ENCODE data around the gene HDAC4. TPM values are rescaled to one million over a fixed set of nuclear protein-coding genes. Genes with fewer than 3 reads are reported as not detected.

Gene HDAC4
- total and polyA plus RNA-seq, 2 experiments from 2014 or later: 8.1 to 41.8 TPM

DNA sequence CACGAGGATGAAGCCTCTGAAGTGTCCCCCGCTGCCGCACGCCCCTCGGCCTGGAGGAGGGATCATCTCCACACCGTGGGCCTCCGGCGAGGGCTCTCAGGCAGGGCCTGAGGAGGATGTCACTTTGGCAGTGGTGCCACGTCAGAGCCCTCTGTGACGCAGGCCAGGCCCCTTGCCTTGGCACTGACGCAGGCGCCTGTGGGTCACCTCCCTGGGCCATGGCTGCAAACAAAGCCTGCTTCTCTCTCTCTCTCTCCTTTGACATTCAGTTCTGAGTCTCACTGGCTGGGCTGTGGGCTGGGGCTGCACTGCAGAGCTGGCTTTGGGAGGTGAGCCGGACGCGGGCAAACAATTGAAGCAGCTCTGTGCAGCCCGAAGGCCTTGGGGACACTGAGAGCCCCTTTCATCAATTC is 279.2 kb downstream of the HDAC4 start (continued):
- TF ChIP-seq, protein P1, sequence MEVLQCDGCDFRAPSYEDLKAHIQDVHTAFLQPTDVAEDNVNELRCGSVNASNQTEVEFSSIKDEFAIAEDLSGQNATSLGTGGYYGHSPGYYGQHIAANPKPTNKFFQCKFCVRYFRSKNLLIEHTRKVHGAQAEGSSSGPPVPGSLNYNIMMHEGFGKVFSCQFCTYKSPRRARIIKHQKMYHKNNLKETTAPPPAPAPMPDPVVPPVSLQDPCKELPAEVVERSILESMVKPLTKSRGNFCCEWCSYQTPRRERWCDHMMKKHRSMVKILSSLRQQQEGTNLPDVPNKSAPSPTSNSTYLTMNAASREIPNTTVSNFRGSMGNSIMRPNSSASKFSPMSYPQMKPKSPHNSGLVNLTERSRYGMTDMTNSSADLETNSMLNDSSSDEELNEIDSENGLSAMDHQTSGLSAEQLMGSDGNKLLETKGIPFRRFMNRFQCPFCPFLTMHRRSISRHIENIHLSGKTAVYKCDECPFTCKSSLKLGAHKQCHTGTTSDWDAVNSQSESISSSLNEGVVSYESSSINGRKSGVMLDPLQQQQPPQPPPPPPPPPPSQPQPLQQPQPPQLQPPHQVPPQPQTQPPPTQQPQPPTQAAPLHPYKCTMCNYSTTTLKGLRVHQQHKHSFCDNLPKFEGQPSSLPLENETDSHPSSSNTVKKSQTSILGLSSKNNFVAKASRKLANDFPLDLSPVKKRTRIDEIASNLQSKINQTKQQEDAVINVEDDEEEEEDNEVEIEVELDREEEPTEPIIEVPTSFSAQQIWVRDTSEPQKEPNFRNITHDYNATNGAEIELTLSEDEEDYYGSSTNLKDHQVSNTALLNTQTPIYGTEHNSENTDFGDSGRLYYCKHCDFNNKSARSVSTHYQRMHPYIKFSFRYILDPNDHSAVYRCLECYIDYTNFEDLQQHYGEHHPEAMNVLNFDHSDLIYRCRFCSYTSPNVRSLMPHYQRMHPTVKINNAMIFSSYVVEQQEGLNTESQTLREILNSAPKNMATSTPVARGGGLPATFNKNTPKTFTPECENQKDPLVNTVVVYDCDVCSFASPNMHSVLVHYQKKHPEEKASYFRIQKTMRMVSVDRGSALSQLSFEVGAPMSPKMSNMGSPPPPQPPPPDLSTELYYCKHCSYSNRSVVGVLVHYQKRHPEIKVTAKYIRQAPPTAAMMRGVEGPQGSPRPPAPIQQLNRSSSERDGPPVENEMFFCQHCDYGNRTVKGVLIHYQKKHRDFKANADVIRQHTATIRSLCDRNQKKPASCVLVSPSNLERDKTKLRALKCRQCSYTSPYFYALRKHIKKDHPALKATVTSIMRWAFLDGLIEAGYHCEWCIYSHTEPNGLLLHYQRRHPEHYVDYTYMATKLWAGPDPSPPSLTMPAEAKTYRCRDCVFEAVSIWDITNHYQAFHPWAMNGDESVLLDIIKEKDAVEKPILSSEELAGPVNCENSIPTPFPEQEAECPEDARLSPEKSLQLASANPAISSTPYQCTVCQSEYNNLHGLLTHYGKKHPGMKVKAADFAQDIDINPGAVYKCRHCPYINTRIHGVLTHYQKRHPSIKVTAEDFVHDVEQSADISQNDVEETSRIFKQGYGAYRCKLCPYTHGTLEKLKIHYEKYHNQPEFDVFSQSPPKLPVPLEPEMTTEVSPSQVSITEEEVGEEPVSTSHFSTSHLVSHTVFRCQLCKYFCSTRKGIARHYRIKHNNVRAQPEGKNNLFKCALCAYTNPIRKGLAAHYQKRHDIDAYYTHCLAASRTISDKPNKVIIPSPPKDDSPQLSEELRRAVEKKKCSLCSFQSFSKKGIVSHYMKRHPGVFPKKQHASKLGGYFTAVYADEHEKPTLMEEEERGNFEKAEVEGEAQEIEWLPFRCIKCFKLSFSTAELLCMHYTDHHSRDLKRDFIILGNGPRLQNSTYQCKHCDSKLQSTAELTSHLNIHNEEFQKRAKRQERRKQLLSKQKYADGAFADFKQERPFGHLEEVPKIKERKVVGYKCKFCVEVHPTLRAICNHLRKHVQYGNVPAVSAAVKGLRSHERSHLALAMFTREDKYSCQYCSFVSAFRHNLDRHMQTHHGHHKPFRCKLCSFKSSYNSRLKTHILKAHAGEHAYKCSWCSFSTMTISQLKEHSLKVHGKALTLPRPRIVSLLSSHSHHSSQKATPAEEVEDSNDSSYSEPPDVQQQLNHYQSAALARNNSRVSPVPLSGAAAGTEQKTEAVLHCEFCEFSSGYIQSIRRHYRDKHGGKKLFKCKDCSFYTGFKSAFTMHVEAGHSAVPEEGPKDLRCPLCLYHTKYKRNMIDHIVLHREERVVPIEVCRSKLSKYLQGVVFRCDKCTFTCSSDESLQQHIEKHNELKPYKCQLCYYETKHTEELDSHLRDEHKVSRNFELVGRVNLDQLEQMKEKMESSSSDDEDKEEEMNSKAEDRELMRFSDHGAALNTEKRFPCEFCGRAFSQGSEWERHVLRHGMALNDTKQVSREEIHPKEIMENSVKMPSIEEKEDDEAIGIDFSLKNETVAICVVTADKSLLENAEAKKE (CRISPR knock-in tag; IDR thresholded peaks at IDR 0.05): no peak
- no peak for TF ChIP-seq ZNF331 (CRISPR knock-in tag; IDR thresholded peaks at IDR 0.05; ENCODE audit: low read depth)
- TF ChIP-seq, protein P2, sequence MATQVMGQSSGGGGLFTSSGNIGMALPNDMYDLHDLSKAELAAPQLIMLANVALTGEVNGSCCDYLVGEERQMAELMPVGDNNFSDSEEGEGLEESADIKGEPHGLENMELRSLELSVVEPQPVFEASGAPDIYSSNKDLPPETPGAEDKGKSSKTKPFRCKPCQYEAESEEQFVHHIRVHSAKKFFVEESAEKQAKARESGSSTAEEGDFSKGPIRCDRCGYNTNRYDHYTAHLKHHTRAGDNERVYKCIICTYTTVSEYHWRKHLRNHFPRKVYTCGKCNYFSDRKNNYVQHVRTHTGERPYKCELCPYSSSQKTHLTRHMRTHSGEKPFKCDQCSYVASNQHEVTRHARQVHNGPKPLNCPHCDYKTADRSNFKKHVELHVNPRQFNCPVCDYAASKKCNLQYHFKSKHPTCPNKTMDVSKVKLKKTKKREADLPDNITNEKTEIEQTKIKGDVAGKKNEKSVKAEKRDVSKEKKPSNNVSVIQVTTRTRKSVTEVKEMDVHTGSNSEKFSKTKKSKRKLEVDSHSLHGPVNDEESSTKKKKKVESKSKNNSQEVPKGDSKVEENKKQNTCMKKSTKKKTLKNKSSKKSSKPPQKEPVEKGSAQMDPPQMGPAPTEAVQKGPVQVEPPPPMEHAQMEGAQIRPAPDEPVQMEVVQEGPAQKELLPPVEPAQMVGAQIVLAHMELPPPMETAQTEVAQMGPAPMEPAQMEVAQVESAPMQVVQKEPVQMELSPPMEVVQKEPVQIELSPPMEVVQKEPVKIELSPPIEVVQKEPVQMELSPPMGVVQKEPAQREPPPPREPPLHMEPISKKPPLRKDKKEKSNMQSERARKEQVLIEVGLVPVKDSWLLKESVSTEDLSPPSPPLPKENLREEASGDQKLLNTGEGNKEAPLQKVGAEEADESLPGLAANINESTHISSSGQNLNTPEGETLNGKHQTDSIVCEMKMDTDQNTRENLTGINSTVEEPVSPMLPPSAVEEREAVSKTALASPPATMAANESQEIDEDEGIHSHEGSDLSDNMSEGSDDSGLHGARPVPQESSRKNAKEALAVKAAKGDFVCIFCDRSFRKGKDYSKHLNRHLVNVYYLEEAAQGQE (IDR thresholded peaks at IDR 0.05; ENCODE audit: unreplicated experiment): no peak
- TF ChIP-seq POLR2AphosphoS5 (IDR thresholded peaks at IDR 0.05; ENCODE audit: low read depth): no peak
- TF ChIP-seq STAT1 (IDR thresholded peaks at IDR 0.05; ENCODE audit: unreplicated experiment): no peak
- no peak for TF ChIP-seq CREB1 (CRISPR knock-in tag; IDR thresholded peaks at IDR 0.05; ENCODE audit: low read depth)
- TF ChIP-seq EZH2phosphoT487 (IDR thresholded peaks at IDR 0.05; ENCODE audit: unreplicated experiment): no peak
- TF ChIP-seq JUNB (IDR thresholded peaks at IDR 0.05; ENCODE audit: unreplicated experiment): no peak

All from GM23338 (cell line).